GM18526 (cell line): Measurements from ENCODE around the gene SLC25A26.

Source experiments
- POLR2A ChIP-seq: IDR thresholded peaks from 3 replicates; pipeline ENCODE4 v1.6.1; 2011; ENCODE audit not compliant: insufficient read length; ENCODE audit errors: extremely low read depth

SLC25A26 gene

DNA sequence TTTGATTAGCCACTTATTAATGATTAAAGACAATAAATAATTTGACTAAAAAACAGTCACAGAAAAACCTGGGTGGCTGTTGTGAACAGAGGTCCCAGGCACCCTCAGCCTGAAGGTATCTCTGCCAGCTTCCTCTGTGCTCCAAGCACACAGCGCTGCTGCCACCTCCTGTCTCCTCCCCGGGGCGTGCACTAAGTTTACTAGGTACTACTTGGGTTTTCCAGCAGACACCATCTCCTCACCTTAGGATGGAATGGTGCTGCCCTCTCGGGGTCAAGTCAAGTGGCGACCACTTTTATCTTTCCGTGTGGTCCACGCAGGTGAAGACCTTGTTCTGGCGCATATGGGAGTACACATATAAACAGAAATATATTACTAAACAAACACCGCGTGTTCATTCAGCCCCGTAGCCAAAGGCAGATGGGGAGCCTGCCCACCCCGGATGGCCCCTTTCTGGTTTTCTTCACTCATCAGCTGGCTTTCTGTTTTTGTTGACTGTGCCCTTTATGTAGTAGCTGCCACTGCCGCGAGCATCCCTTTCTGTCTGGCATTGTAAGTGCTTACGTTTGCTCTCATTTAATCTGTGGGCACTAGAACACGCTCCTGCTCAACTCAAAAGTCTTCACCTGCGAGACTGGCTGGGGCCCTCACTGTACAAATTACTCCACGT is 152.0 kb downstream of the SLC25A26 start:
- TF ChIP-seq POLR2A = no peak

DNA sequence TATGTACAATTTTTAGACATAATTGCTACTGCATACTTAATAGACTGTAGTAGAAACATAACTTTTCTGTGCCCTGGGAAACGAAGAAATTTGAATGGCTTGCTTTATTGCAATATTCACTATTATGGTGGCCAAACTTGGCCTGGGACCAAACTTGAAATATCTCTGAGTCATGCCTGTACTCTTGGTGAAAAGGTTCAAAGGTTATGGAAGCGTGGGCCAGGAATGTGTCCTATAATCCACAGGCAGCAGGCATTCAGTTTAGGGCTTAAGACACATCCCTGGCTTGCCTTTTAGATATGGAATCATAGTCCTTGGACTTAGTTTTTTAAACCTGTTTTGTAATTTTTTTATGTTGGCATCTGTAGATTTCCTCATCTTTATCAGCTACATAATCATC is 155.8 kb downstream of the SLC25A26 start:
- no peak for TF ChIP-seq POLR2A

DNA sequence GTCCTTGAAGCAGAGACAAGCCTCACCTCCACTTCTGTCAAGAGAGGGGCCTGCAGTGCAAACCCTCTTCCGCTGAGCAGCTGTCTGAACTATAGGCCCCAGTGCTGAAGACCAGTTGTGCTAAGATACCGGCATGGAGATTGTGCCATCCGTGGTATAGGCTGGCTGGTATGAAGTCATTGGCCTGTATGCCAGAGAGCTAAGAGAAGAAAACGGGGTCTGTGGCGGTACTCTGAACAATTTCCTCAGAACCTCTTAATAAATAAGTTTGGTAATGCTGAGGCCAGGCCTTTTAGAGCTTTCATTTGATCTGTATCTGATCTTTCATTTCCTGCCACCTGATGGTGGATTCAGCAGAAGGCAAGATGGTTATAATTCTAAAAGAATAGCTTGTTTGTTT is 157.0 kb downstream of the SLC25A26 start:
- TF ChIP-seq POLR2A = no peak

DNA sequence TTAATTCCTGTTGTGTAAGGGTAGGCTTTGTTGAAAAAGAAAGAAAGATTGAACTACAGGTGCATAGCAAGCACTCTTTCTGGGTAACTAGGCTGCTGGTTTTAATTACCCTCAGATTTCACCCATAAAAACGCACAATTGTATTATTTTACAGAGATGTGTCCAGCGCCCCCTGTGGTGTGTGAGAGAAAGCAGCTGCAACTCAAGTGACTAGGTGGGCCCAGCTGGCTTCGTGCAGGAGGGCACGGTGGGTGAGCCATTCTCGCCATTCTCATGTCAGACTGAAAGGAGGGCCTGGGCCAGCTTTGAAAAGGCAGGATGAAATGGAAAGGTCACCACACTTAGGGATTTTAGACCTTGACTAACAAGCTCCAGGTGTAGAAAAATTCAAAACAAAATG is 157.5 kb downstream of the SLC25A26 start:
- TF ChIP-seq POLR2A = no peak

DNA sequence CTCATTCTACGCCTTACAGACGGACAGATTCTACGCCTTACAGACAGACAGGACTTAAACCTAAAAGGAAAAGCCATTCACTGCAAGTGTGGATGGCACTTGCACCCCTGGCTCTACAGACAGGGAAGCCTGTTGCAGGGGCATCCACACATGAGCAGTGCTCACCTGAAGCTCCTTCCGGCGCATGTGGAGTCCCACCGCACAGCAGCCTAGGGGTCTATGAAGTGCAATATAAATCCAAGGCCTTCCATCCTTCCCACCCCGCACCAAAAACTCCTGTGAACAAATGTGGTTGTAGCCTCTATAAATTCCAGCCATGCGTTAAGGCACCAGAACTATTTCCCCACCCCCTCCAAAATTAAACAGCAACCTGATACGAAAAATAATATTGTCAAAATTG is 158.8 kb downstream of the SLC25A26 start:
- no peak for TF ChIP-seq POLR2A

DNA sequence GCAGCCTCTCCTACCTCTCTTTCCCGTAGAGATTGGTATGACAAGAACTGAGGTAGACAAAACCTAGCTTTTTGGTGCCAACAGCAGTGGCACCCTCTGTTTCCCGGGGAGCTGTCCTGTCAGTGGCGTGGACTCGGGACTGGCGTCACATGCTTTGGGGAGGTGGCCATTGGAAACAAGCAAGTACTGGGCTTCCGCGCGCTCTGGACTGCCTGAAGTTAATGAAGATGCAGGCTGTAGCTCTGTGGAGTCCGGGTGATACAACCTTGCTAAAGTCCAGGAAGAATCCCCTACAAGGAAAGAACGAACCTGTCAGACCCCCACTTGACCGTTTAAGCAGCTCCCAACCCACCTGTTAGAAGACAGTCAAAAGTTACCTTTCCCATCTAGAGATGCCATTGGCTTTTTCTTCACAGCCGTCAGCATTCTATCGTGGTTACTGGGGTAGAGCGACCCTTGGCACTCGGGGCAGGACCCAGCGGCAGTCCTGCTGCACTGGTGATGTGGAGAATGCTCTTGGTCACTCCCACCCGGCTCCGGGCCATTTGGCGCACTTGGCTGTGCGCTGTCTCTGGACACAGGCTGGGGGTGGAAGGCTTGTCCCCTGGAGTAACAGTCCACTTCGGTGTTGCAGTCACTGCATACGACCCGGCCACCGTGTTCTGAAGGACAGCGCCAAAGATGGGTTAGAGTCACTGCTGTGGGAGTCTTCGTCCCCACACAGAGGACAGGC is 159.6 kb downstream of the SLC25A26 start:
- no peak for TF ChIP-seq POLR2A

DNA sequence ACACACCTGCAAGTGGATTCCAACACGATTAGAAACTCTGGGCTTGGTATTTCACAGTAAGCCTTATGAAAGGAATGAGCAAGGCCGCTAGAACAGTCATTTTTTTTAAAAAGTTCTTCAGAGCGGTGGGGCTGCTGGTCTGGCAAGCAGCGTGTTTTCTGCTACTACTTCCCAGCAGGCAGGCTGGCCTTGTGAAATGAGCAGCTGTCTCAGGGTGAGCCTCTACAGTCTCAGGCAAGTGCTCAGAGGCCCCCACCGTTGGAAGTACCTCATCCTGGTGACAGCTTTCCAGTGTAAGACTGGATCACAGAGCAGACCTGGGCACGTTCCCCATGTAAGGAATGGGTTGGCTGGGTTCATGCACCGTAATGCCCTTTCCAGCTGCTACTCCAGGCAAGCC is 160.8 kb downstream of the SLC25A26 start:
- no peak for TF ChIP-seq POLR2A

DNA sequence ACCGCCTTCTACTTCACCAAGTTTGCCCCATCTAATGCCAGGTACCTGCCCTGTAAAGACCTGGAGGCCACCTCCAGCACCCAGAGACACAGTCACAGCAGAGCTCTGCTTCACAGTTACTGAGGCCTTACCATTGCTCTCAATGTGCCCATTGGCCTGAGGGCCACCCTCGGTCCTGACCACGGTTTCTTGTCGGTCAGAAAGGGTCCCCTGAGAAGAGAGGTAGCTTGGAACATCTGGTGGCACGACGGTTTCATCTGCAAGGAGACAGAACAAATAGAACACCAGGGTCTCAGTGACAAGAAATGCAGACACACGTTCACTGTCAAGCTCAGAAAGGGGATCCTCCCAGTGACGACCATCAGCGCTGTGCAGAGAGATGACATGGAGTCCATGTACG is 161.3 kb downstream of the SLC25A26 start:
- TF ChIP-seq POLR2A = no peak

DNA sequence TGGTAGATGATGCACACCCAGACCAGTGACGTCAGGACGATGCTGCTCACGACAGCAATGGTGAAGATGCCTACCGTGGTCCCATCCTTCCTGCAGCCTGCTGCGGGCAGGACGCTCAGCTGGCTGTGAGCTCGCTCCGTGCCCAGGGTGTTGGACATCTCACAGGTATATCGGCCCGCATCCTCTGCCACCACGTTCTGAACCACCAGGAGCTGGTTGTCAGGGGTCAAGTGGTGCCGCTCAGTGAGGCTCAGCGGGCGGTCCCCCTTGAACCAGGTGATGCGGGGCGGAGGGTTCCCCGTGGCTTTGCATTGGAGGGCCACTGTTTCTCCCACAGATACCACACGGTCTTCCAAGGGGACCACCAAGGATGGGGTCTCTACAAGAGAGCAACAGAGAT is 162.2 kb downstream of the SLC25A26 start:
- no peak for TF ChIP-seq POLR2A

DNA sequence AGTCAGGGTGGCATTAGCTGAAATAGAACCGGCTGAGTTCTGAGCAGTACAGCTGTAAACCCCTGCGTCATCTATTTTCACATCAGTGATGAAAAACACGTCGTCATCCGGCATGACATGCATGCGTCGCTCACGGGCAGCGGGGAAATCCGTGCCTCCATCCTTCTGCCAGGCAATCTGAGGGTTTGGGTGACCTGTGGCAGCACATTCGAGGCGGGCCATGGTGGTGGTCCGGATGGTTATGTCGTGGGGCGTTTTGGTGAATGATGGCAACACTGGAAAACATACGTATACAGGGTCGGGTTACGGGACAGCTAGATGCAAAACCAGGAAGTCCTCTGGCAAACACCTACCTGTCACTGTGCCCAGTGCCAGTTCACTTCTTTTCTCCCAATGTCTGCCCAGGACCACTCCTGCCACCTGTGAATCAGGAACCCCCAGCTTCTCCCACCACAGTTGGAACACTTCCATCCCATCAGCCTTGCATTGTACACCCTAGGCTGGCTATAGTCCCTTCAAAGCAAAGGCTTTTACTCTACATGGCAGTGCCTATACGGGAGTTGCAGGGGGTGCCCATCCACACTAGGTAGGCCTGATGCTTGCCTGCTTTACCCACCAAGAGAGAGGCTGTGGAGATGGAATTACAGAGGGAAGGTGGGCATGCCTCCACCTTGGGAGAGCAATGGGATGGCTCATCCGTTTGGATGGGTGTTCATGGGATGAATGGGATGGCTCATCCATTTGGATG is 163.4 kb downstream of the SLC25A26 start:
- no peak for TF ChIP-seq POLR2A

DNA sequence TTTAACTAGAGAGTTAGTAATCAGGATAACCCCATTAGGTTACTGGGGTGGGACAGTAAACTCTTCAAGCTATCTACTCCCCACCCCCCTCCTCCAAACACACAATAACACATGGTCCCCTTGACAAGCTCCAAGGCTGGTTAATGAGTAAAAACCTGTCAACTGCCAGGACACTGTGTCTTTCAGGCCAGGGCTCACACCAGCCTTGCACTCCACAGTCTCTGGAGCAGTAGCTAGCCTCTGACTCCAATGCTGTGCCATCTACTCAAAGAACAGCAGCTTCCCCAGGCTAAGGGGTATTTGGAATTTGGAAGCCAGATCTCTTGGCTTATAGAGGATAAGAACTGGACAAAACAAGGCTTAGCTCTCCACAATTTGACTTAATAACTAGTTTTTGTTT is 164.3 kb downstream of the SLC25A26 start:
- no peak for TF ChIP-seq POLR2A

DNA sequence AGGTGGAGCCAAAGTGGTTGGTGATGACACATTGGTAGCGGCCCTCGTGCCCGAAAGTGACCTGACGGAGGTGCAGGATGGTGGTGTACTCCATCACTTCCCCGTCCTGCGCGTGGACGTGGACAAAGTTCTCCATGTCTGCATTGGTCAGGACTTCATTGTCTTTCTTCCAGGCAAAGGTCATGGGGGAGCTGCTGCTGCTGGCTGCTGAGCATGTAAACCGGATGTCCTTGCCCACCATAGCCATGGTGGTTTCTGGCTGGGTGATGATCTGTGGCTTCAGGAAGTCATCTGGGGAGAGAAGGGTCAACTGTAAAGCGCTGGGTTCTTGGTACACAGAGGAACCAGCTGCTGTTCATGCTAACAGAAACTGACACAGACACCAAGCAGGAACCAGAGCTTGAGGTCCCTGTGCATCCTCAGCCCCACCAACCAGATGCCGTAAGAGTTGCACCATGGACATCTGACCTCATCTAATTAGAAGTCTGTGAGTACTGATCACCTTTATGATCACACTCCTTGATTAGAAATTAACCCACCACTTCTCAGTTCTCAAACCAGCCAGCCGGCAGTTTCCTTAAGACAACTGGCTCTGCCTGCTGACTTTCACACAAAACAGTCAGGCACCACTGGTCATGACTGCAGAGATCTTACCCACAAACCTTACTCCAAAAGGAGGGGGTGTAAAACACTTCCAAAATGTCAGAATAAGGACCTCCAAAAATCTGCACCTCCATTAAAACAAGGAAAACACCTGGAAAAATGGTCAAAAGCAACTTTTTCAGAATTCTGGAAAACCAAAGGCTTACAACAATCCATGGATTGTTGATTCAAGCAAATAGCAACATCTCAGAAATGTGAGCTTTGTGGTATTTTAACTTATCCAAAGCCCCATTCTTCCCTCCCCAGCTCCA is 165.5 kb downstream of the SLC25A26 start:
- TF ChIP-seq POLR2A = no peak

DNA sequence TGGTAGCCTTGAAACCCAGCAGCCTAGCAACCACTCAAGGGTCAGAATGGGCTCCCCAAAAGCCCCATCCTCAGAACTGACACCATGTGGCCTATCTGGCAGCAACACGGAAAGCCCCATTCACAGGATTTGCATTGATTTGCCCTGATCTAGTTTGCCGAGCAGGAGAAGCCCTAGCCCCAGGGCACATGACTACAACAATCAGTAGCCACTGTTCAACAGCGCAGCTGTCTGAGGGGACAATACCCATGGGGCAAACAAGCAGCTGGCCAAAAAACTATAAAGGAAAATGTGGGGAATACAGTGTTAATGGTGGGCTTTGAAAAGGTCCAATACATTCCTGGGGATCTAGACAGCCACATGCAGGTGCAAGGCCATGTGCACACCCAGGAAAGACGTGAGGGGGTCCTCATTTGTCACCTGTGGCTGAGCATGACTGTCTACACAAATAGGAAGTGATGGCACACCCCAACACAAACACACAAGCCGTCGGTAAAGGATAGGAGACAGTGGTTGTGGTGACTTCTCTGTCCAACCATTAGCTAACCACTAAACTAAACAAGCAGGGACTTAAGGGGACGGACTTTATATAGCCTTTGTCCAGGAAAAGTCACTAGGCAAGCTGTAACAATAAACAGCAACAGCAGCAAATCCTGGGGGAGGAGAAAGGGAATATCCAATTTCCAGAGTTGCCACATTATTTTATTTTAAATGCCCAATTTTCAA is 166.3 kb downstream of the SLC25A26 start:
- no peak for TF ChIP-seq POLR2A

DNA sequence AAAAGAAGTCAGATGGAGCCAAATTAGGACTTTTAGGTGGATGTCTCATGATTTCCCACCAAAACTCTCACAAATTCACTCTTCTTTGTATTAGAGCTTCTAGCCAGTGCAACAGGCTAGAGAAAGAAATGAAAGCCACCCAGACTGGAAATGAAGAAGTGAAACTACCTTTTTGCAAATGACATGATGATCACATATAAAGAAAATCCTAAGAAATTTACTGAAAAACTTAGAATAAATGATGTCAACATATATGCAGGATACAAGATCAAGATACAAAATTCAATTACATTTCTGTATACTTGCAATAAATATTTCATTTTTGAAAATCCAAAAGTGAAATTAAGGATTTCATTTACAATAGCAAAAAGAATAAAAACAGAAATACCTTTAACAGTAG is 169.2 kb downstream of the SLC25A26 start:
- TF ChIP-seq POLR2A = no peak
